B cell (primary cell): Measurements from ENCODE around the gene MTCL1.

Experiments
- EZH2 ChIP-seq: IDR thresholded peaks from 2 replicates; pipeline ENCODE4 v1.6.1; 2012; ENCODE audit warnings: borderline replicate concordance, low read depth, mild to moderate bottlenecking, moderate library complexity, low read length; ENCODE audit not compliant: insufficient read depth, poor library complexity, severe bottlenecking
- TF ChIP-seq, protein P1 (sequence below): fragments of 200-600 bp; IDR thresholded peaks from one replicate; pipeline ENCODE4 v1.8.0; 2022; ENCODE audit warnings: antibody characterized with exemption, mild to moderate bottlenecking

DNA sequence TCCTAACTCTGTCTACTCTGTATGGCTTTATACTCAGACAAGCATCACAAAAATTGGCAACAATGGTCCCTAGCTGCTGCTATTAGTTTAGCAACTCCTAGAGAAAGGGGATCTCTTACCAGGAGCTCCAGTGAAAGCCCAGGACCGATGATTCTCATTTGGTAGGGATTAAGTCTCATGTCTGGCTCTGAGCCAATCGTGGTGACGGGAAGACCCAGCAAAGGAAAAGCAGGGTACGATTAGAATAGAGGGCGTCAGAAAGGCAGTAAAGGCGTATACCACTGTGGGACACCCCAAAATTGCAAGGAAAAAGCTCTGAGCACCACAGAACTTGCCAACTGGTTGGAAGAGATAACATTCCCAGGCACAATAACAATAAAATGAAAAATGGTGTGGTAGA lies 129.5 kb downstream of the MTCL1 start:
- TF ChIP-seq, protein P1, sequence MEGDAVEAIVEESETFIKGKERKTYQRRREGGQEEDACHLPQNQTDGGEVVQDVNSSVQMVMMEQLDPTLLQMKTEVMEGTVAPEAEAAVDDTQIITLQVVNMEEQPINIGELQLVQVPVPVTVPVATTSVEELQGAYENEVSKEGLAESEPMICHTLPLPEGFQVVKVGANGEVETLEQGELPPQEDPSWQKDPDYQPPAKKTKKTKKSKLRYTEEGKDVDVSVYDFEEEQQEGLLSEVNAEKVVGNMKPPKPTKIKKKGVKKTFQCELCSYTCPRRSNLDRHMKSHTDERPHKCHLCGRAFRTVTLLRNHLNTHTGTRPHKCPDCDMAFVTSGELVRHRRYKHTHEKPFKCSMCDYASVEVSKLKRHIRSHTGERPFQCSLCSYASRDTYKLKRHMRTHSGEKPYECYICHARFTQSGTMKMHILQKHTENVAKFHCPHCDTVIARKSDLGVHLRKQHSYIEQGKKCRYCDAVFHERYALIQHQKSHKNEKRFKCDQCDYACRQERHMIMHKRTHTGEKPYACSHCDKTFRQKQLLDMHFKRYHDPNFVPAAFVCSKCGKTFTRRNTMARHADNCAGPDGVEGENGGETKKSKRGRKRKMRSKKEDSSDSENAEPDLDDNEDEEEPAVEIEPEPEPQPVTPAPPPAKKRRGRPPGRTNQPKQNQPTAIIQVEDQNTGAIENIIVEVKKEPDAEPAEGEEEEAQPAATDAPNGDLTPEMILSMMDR: no peak
- no peak for TF ChIP-seq EZH2
